ENCODE data around the gene PACS2. TPM values are rescaled to one million over a fixed set of nuclear protein-coding genes. Genes with fewer than 3 reads are reported as not detected.
"Not testable (repeated sequence)": the region's sequence is repeated elsewhere in the genome, so short reads cannot be mapped to it uniquely, and the experiment has no call there.

The PACS2 gene
- polyA plus RNA-seq, 2 donors = 17.8 to 39.2 TPM

DNA sequence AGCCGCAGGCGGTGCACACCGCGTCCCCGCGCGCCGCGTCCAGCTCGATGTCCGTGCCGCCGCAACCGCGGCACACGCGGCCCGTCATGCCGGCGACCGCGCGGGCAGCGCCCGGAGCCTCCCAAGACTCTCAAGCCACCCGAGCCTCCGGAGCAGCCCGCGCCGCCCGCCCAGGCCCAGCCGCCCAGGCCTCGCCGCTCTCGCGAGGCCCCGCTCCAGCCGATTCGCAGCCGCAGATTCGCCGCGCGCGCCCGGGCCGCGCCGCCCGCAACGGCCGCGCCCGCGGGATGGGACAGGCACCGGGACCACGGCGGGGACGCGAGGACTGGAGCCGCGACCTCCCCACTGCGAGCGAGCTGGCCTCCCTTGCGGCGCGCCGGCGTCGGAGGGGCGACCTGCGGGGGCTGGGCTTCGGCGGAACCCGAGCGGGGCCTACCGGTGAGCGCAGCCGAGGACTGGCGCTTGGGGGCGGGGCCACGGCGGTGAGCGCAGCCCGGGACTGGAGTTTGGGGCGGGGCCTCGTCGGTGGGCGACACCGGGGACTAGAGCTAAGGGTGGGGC is 13.9 kb upstream of the PACS2 start, which contains the start of gene BRF1:
Gene BRF1 (minus strand): TSS at position 460 of the 561 bp plus-strand sequence. CDS start 372 bp downstream, at position 88.
- 0 to 1% methylated on average over 75 to 90 of the region's 90 CpGs for WGBS, 2 donors
- Histone ChIP-seq H3K4me3 (ENCODE audit: low read depth in 1 of 2, low read length in 2 of 2) (peak within 1 kb of the TSS; percentile 58 to 81), H3K36me3 (ENCODE audit: control insufficient read depth in 2 of 2, insufficient read depth in 2 of 2, low read length in 1 of 2) (peaks cover 0 to 3% of the 10 kb centered on the region in 2 donors), H3K9me3 (ENCODE audit: control insufficient read depth in 2 of 2, insufficient read depth in 1 of 2, low read depth in 1 of 2, low read length in 1 of 2) (no peaks in the 10 kb centered on the region), H3K27ac (ENCODE audit: low read depth in 2 of 2, low read length in 1 of 2) (peak within 1 kb of the TSS; percentile 95 to 99), H3K27me3 (ENCODE audit: control insufficient read depth in 1 of 2, insufficient read depth in 2 of 2, low read length in 2 of 2) (no peaks in the 10 kb centered on the region), H3K4me1 (ENCODE audit: control insufficient read depth in 2 of 2, insufficient read depth in 2 of 2, low read length in 1 of 2) (peaks cover 5 to 12% of the 10 kb centered on the region in 2 donors)

DNA sequence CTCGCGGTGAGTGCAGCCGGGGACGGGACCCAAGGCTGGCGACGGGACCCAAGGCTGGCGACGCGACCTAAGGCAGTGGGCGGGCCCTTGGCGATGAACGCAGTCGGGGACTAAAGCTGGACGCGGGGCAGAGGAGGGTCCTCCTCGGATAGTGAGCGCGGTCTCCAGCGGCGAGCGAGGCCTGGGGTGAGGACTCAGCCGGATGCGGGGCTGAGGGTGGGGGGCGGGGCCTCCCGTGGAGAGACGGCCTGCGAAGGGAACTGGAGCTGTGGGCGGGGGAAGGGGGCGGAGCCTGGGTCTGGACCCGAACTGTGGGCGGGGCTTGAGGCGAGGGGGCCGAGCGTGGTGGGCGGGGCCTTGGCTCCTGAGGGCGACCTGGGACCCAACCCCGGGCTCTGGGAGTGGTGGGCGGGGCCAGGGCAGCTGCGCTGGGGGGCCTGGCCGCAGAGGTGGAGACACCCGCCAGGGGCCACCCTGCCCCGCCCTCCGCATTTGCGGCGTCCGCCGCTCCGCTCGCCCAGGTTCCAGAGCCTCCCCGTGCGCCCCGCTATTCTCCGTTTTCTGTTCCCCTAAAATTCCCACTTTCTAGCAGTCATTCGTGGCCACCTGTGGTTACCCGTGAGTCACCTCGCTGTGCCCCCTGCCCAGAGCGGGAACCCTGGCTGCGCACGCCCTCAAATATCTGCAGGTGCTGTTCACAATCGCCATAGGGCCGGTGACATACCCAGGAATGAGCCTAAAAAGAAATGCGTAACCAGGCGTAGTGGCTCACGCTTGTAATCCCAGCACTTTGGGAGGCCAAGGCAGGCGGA is 13.2 kb upstream of the PACS2 start:
- Histone ChIP-seq H3K4me3 (ENCODE audit: low read depth in 1 of 2, low read length in 2 of 2) (peak overlapping the region; percentile 58 to 81), H3K9me3 (ENCODE audit: control insufficient read depth in 2 of 2, insufficient read depth in 1 of 2, low read depth in 1 of 2, low read length in 1 of 2) (no peaks in the 10 kb centered on the region), H3K27ac (ENCODE audit: low read depth in 2 of 2, low read length in 1 of 2) (peak overlapping the region; percentile 95 to 99), H3K36me3 (ENCODE audit: control insufficient read depth in 2 of 2, insufficient read depth in 2 of 2, low read length in 1 of 2) (peaks cover 0 to 3% of the 10 kb centered on the region in 2 donors), H3K27me3 (ENCODE audit: control insufficient read depth in 1 of 2, insufficient read depth in 2 of 2, low read length in 2 of 2) (no peaks in the 10 kb centered on the region), H3K4me1 (ENCODE audit: control insufficient read depth in 2 of 2, insufficient read depth in 2 of 2, low read length in 1 of 2) (peaks cover 7 to 15% of the 10 kb centered on the region in 2 donors)
- 6 to 7% methylated on average over 50 to 65 of the region's 65 CpGs for WGBS, 2 donors

DNA sequence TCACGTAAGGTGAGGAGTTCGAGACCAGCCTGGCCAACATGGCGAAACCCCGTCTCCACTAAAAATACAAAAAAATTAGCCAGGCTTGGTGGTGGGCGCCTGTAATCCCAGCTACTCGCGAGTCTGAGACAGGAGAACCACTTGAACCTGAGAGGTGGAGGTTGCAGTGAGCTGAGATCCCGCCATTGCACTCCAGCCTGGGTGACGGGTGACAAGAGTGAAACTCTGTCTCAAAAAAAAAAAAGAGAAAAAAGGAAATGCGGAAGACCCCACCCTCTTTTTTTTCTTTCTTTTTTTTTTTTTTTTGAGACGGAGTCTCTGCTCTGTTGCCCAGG is 12.7 kb upstream of the PACS2 start:
- H3K4me1 ChIP-seq (ENCODE audit: control insufficient read depth in 2 of 2, insufficient read depth in 2 of 2, low read length in 1 of 2) = peaks cover 7 to 15% of the 10 kb centered on the region in 2 donors
- not testable (repeated sequence) for H3K9me3 ChIP-seq (ENCODE audit: control insufficient read depth in 2 of 2, insufficient read depth in 1 of 2, low read depth in 1 of 2, low read length in 1 of 2); H3K27ac ChIP-seq (ENCODE audit: low read depth in 2 of 2, low read length in 1 of 2); H3K36me3 ChIP-seq (ENCODE audit: control insufficient read depth in 2 of 2, insufficient read depth in 2 of 2, low read length in 1 of 2); H3K4me3 ChIP-seq (ENCODE audit: low read depth in 1 of 2, low read length in 2 of 2); H3K27me3 ChIP-seq (ENCODE audit: control insufficient read depth in 1 of 2, insufficient read depth in 2 of 2, low read length in 2 of 2)
- 74 to 81% methylated on average over 11 of the region's 11 CpGs for WGBS, 2 donors

DNA sequence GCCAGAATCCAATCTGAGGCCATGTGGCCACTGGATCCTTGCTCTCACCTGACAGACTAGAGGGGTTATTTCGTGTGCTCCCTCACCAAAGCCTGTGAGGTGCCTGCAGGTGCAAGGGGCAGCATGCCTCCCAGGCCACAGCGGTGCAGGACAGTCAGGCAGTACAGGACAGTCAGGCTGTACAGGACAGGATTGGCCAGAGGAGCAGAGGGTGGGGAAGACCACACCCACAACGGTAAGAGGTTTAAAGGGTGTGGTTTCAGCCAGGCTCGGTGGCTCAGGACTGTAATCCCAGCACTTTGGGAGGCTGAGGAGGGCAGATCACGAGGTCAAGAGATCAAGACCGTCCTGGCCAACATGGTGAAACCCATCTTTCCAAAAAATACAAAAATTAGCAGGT is 10.6 kb upstream of the PACS2 start:
- 59 to 71% methylated on average over 6 of the region's 6 CpGs for WGBS, 2 donors
- H3K36me3 ChIP-seq (ENCODE audit: control insufficient read depth in 2 of 2, insufficient read depth in 2 of 2, low read length in 1 of 2) = peaks cover 0 to 3% of the 10 kb centered on the region in 2 donors
- no peak overlapping the region for H3K4me3 ChIP-seq (ENCODE audit: low read depth in 1 of 2, low read length in 2 of 2)
- peak overlapping the region in 1 of 2 donors; percentile 57 for H3K27ac ChIP-seq (ENCODE audit: low read depth in 2 of 2, low read length in 1 of 2)
- H3K4me1 ChIP-seq (ENCODE audit: control insufficient read depth in 2 of 2, insufficient read depth in 2 of 2, low read length in 1 of 2) = peaks cover 7 to 15% of the 10 kb centered on the region in 2 donors
- H3K9me3 ChIP-seq (ENCODE audit: control insufficient read depth in 2 of 2, insufficient read depth in 1 of 2, low read depth in 1 of 2, low read length in 1 of 2) = no peaks in the 10 kb centered on the region
- no peaks in the 10 kb centered on the region for H3K27me3 ChIP-seq (ENCODE audit: control insufficient read depth in 1 of 2, insufficient read depth in 2 of 2, low read length in 2 of 2)

DNA sequence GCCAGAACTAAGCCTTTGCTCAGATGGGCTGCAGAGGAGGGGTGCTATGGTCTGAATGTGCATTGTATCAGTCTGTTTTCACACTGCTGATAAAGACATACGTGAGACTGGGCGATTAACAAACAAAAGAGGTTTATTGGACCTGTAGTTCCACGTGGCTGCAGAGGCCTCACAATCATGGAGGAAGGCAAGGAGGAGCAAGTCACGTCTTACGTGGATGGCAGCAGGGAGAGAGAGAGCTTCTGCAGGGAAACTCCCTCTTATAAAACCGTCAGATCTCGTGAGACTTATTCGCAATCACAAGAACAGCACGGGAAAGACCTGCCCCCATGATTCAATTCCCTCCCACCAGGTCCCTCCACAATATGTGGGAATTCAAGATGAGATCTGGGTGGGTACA is 10.0 kb upstream of the PACS2 start:
- Histone ChIP-seq H3K27ac (ENCODE audit: low read depth in 2 of 2, low read length in 1 of 2) (no peak overlapping the region), H3K27me3 (ENCODE audit: control insufficient read depth in 1 of 2, insufficient read depth in 2 of 2, low read length in 2 of 2) (no peaks in the 10 kb centered on the region), H3K4me3 (ENCODE audit: low read depth in 1 of 2, low read length in 2 of 2) (no peak overlapping the region), H3K4me1 (ENCODE audit: control insufficient read depth in 2 of 2, insufficient read depth in 2 of 2, low read length in 1 of 2) (peaks cover 7 to 15% of the 10 kb centered on the region in 2 donors), H3K36me3 (ENCODE audit: control insufficient read depth in 2 of 2, insufficient read depth in 2 of 2, low read length in 1 of 2) (peaks cover 0 to 3% of the 10 kb centered on the region in 2 donors), H3K9me3 (ENCODE audit: control insufficient read depth in 2 of 2, insufficient read depth in 1 of 2, low read depth in 1 of 2, low read length in 1 of 2) (no peaks in the 10 kb centered on the region)
- WGBS, 2 donors = 81% methylated on average over 9 of the region's 9 CpGs

DNA sequence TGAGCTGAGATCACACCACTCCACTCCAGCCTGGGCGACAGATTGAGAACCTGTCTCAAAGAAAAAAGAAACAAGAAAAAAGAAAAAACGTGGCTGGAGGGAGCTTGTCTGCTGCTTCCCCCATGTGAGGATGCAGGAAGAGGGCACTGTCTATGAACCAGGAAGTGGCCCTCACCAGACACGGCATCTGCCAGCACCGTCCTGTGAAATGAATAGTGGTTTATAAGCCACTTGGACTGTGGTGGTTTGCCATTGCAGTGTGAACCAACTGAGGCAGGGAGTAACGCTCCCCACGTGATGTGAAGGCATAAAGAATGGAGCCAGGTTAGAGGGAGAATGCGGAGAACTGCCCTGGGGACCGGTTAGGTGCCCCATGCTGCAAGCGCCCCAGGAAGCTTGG is 9.2 kb upstream of the PACS2 start:
- Histone ChIP-seq H3K36me3 (ENCODE audit: control insufficient read depth in 2 of 2, insufficient read depth in 2 of 2, low read length in 1 of 2) (peaks cover 0 to 3% of the 10 kb centered on the region in 2 donors), H3K9me3 (ENCODE audit: control insufficient read depth in 2 of 2, insufficient read depth in 1 of 2, low read depth in 1 of 2, low read length in 1 of 2) (no peaks in the 10 kb centered on the region), H3K27me3 (ENCODE audit: control insufficient read depth in 1 of 2, insufficient read depth in 2 of 2, low read length in 2 of 2) (no peaks in the 10 kb centered on the region), H3K4me1 (ENCODE audit: control insufficient read depth in 2 of 2, insufficient read depth in 2 of 2, low read length in 1 of 2) (peaks cover 7 to 12% of the 10 kb centered on the region in 2 donors), H3K27ac (ENCODE audit: low read depth in 2 of 2, low read length in 1 of 2) (no peak overlapping the region), H3K4me3 (ENCODE audit: low read depth in 1 of 2, low read length in 2 of 2) (no peak overlapping the region)
- 79% methylated on average over 9 of the region's 9 CpGs for WGBS, 2 donors

DNA sequence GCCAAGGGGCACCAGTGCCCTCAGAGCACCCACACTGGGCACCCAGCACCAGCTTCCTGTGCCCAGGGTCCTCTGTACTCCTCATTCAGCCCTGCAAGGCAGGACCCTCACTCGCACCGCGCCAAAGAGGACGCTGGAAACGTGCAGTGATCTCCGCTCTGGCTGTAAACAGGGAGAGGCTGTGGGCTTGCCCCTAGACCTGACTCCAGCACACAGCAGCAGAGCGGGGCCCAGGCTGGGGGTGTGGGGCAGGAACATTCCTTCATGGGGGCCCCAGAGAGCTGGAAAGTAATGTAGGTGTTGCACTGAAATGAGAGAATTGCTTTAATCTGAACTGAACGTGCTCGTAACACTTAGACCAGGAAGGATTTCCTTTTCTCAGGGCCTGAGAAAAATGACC is 8.8 kb upstream of the PACS2 start:
- no peaks in the 10 kb centered on the region for H3K27me3 ChIP-seq (ENCODE audit: control insufficient read depth in 1 of 2, insufficient read depth in 2 of 2, low read length in 2 of 2)
- no peaks in the 10 kb centered on the region for H3K9me3 ChIP-seq (ENCODE audit: control insufficient read depth in 2 of 2, insufficient read depth in 1 of 2, low read depth in 1 of 2, low read length in 1 of 2)
- H3K4me1 ChIP-seq (ENCODE audit: control insufficient read depth in 2 of 2, insufficient read depth in 2 of 2, low read length in 1 of 2) = peaks cover 7 to 12% of the 10 kb centered on the region in 2 donors
- no peak overlapping the region for H3K27ac ChIP-seq (ENCODE audit: low read depth in 2 of 2, low read length in 1 of 2)
- H3K36me3 ChIP-seq (ENCODE audit: control insufficient read depth in 2 of 2, insufficient read depth in 2 of 2, low read length in 1 of 2) = peaks cover 0 to 3% of the 10 kb centered on the region in 2 donors
- 79 to 80% methylated on average over 9 of the region's 9 CpGs for WGBS, 2 donors
- H3K4me3 ChIP-seq (ENCODE audit: low read depth in 1 of 2, low read length in 2 of 2) = no peak overlapping the region

DNA sequence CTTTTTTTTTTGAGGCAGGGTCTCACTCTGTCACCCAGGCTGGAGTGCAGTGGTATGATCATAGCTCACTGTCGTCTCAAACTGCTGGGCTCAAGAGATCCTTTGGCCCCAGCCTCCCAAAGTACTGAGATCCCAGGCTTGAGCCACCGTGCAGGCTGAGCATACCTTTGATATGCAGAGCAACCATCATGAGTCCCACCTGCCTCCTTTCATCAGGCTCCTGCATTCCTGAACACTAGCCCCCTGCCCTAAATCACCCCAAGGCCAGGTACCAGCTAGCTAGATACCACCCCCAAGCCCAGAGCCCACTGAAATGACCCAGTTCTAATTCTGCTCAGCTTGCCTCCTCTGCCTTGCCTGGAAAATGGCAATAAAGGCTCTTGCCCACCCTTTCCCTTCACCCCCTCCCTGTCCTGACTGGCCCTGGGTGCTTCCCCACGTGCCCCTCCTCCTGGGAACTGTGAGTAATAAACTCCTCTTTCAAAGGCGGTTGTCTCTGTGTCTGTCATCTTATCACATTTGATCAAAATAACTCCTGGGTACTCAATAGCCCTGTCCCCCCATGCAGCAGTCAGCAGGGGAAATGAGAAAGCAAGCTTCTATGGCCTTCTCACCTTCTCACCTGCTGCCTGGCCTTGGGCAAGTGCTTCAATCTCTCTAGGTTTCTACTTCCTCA is 7.4 kb upstream of the PACS2 start:
- Histone ChIP-seq H3K9me3 (ENCODE audit: control insufficient read depth in 2 of 2, insufficient read depth in 1 of 2, low read depth in 1 of 2, low read length in 1 of 2) (no peaks in the 10 kb centered on the region), H3K4me1 (ENCODE audit: control insufficient read depth in 2 of 2, insufficient read depth in 2 of 2, low read length in 1 of 2) (peaks cover 7 to 12% of the 10 kb centered on the region in 2 donors), H3K27ac (ENCODE audit: low read depth in 2 of 2, low read length in 1 of 2) (no peak overlapping the region), H3K4me3 (ENCODE audit: low read depth in 1 of 2, low read length in 2 of 2) (no peak overlapping the region), H3K27me3 (ENCODE audit: control insufficient read depth in 1 of 2, insufficient read depth in 2 of 2, low read length in 2 of 2) (no peaks in the 10 kb centered on the region), H3K36me3 (ENCODE audit: control insufficient read depth in 2 of 2, insufficient read depth in 2 of 2, low read length in 1 of 2) (peaks cover 0 to 3% of the 10 kb centered on the region in 2 donors)
- WGBS, 2 donors = 85 to 93% methylated on average over 4 of the region's 4 CpGs

DNA sequence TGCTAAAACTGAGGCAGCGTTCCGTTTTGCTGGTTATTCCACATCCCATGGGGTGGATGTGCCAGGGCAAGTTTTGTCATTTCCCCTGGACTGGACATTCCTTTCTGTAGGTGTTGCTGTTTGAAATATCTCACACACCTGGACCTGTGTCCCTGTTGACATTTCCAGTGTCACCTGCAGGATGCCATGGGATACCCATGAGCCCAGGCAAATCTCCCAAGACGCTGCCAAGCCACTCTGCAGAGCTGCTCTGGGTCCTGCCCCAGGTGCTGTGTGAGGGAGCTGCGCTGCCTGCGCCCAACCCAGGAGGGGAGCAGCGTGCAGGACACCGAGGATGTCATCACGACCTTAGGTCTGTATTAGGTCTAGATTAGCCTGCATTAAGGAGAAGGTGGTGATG is 5.2 kb upstream of the PACS2 start:
- Histone ChIP-seq H3K4me3 (ENCODE audit: low read depth in 1 of 2, low read length in 2 of 2) (no peak overlapping the region), H3K27me3 (ENCODE audit: control insufficient read depth in 1 of 2, insufficient read depth in 2 of 2, low read length in 2 of 2) (no peaks in the 10 kb centered on the region), H3K27ac (ENCODE audit: low read depth in 2 of 2, low read length in 1 of 2) (no peak overlapping the region), H3K9me3 (ENCODE audit: control insufficient read depth in 2 of 2, insufficient read depth in 1 of 2, low read depth in 1 of 2, low read length in 1 of 2) (no peaks in the 10 kb centered on the region), H3K36me3 (ENCODE audit: control insufficient read depth in 2 of 2, insufficient read depth in 2 of 2, low read length in 1 of 2) (no peaks in the 10 kb centered on the region), H3K4me1 (ENCODE audit: control insufficient read depth in 2 of 2, insufficient read depth in 2 of 2, low read length in 1 of 2) (peaks cover 4 to 6% of the 10 kb centered on the region in 2 donors)
- WGBS, 2 donors = 85 to 91% methylated on average over 8 of the region's 8 CpGs

Measured in esophagus (tissue), 2 donors.